Fibroblast of the conjunctiva (primary cell): ENCODE data around the gene RANBP17.
A peak's percentile ranks its signal among the peaks of the same experiment; 100 is the strongest.
"Not testable (repeated sequence)": the region's sequence is repeated elsewhere in the genome, so short reads cannot be mapped to it uniquely, and the experiment has no call there.

Source experiments
- DNase-seq: peaks from one replicate; pipeline ENCODE4 v3.0.0-alpha.2; 2010; ENCODE audit warnings: low read depth

RANBP17 gene

GRCh38 chr5:171155621-171156020, 293.8 kb downstream of the RANBP17 start:
- DNase-seq = no peak

- no peak for DNase-seq
These were observed 295.5 kb downstream of the RANBP17 start for GRCh38 chr5:171157276-171157675.

GRCh38 chr5:171157775-171158174, 296.0 kb downstream of the RANBP17 start:
- no peak for DNase-seq

GRCh38 chr5:171158581-171158980, 296.8 kb downstream of the RANBP17 start:
- no peak for DNase-seq

- DNase-seq = no peak
These were observed 300.3 kb downstream of the RANBP17 start for GRCh38 chr5:171162165-171162564.

GRCh38 chr5:171162596-171162995, 300.8 kb downstream of the RANBP17 start:
- no peak for DNase-seq

- DNase-seq = no peak
These were observed 304.9 kb downstream of the RANBP17 start for GRCh38 chr5:171166766-171167165.

GRCh38 chr5:171168171-171168570, 306.4 kb downstream of the RANBP17 start:
- no peak for DNase-seq

GRCh38 chr5:171174960-171175359, 313.1 kb downstream of the RANBP17 start:
- not testable (repeated sequence) for DNase-seq

- no peak for DNase-seq
These were observed 313.9 kb downstream of the RANBP17 start for GRCh38 chr5:171175746-171176145.

- not testable (repeated sequence) for DNase-seq
These were observed 316.4 kb downstream of the RANBP17 start for GRCh38 chr5:171178190-171178589.

GRCh38 chr5:171188016-171188415, 326.2 kb downstream of the RANBP17 start:
- DNase-seq = no peak

GRCh38 chr5:171189442-171189841, 327.6 kb downstream of the RANBP17 start:
- no peak for DNase-seq

GRCh38 chr5:171192111-171192510, 330.3 kb downstream of the RANBP17 start:
- no peak for DNase-seq

GRCh38 chr5:171201310-171201709, 339.5 kb downstream of the RANBP17 start:
- no peak for DNase-seq

GRCh38 chr5:171205375-171205774, 343.6 kb downstream of the RANBP17 start:
- no peak for DNase-seq

- DNase-seq = peak; percentile 21
These were observed 345.5 kb downstream of the RANBP17 start for GRCh38 chr5:171207256-171207847.

GRCh38 chr5:171221916-171222315, 360.1 kb downstream of the RANBP17 start:
- DNase-seq = peak; percentile 1

GRCh38 chr5:171223927-171224326, 362.1 kb downstream of the RANBP17 start:
- DNase-seq = no peak

GRCh38 chr5:171226096-171226754, 364.4 kb downstream of the RANBP17 start:
- no peak for DNase-seq

GRCh38 chr5:171226864-171227263, 365.0 kb downstream of the RANBP17 start:
- DNase-seq = no peak

GRCh38 chr5:171236651-171237050, 374.8 kb downstream of the RANBP17 start:
- no peak for DNase-seq

GRCh38 chr5:171242521-171242920, 380.7 kb downstream of the RANBP17 start:
- DNase-seq = no peak

GRCh38 chr5:171246231-171246630, 384.4 kb downstream of the RANBP17 start:
- DNase-seq = no peak
